Loucy (cell line): ENCODE data around the gene RPH3AL.

ENCODE experiments used
- EZH2phosphoT487 ChIP-seq: fragments of 200-600 bp; IDR thresholded peaks from 2 replicates; pipeline ENCODE4 v1.6.1; 2018; ENCODE audit warnings: antibody characterized with exemption, mild to moderate bottlenecking, moderate library complexity, borderline replicate concordance
- TF ChIP-seq, protein P1 (sequence below): fragments of 200-600 bp; sonication (generic); conservative IDR thresholded peaks from 2 replicates; pipeline ENCODE4 v1.5.1; 2014; ENCODE audit warnings: mild to moderate bottlenecking, antibody characterized with exemption, low read length

DNA sequence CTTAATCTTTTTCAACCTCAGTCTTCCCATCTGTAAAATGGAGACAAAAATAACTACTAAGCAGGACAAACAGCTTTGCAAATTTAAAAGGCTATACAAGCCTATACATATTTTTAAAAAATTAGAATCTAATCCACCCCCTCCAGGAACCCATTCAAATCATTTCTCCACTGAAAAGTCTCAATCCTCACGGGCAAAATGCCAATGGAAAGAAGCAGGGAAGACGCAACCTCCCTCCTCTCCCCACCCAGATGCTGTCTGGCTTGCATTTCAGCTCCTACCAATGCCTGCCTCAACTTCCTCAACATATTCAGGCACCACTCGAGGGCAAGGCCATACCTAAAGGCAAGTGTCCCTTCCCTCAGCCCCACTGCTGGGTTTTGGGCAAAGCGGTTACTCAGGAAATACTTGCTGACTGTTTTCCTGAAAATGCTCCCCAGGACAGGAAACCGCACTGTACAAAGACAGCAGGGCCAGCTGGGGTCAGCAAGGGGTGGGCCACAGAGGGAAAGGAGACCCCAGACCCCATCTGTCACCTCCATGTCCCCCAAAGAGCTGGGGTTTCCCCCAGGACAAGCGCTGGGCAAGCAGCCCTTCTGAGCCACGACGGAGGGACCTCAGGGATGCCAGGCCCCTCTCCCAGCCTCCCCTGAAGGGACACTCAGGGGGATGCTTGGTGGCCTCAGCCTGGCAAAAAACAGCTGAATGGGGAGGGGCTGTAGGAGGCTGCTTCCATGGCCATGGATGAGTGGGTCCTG is 123.5 kb downstream of the RPH3AL start:
- TF ChIP-seq, protein P1, sequence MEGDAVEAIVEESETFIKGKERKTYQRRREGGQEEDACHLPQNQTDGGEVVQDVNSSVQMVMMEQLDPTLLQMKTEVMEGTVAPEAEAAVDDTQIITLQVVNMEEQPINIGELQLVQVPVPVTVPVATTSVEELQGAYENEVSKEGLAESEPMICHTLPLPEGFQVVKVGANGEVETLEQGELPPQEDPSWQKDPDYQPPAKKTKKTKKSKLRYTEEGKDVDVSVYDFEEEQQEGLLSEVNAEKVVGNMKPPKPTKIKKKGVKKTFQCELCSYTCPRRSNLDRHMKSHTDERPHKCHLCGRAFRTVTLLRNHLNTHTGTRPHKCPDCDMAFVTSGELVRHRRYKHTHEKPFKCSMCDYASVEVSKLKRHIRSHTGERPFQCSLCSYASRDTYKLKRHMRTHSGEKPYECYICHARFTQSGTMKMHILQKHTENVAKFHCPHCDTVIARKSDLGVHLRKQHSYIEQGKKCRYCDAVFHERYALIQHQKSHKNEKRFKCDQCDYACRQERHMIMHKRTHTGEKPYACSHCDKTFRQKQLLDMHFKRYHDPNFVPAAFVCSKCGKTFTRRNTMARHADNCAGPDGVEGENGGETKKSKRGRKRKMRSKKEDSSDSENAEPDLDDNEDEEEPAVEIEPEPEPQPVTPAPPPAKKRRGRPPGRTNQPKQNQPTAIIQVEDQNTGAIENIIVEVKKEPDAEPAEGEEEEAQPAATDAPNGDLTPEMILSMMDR: no peak
- TF ChIP-seq EZH2phosphoT487: no peak
